ENCODE data around the gene DMBX1. TPM values are rescaled to one million over a fixed set of nuclear protein-coding genes. Genes with fewer than 3 reads are reported as not detected.
A peak's percentile ranks its signal among the peaks of the same experiment; 100 is the strongest.

DMBX1 gene
- polyA plus RNA-seq, 1 of the 3 experiments (the other 2 are of a cell fraction): not detected

GRCh38 chr1:46466477-46467182 lies 23.0 kb upstream of the DMBX1 start:
- CTCF ChIA-PET: interaction anchor here (2.0 kb wide), 1 partner anchor 11 kb away, joined by 17 read pairs; no protein-coding TSS in a partner anchor
- Histone ChIP-seq H3K79me2 (ENCODE audit: insufficient read depth) (no peaks in the 10 kb centered on the region), H3K4me2 (peak overlapping the region; percentile 52), H3K9me2 (no peaks in the 10 kb centered on the region), H2AFZ (ENCODE audit: low read depth) (no peak overlapping the region; the same call in 1 of the 2 replicates), H3F3A (replicated peaks; ENCODE audit: insufficient read depth) (no peaks in the 10 kb centered on the region), H4K20me1 (ENCODE audit: insufficient read depth) (no peaks in the 10 kb centered on the region), H3K36me3 (replicated peaks in 1 of 2; ENCODE audit: control insufficient read depth in 1 of 2, insufficient read depth in 2 of 2, low read length in 1 of 2) (no peaks in the 10 kb centered on the region), H3K27me3 (ENCODE audit: insufficient read depth) (no peaks in the 10 kb centered on the region), H3K27ac (ENCODE audit: low read depth in 2 of 2, low read length in 1 of 2) (no peak overlapping the region), H3K4me3 (ENCODE audit: low read depth in 2 of 2, low read length in 1 of 2) (peak overlapping the region; percentile 43 to 56), H3K4me1 (ENCODE audit: control insufficient read depth in 1 of 2, insufficient read depth in 2 of 2, low read depth in 1 of 2, low read length in 1 of 2) (peaks cover 0 to 14% of the 10 kb centered on the region in 2 experiments; a peak in 1 of 4 replicates), H3K9me3 (no peaks in the 10 kb centered on the region), H3K9ac (no peak overlapping the region)
- 35% methylated on average over 36 of the region's 84 CpGs for WGBS (ENCODE audit: low lambda C conversion rate)
- TF ChIP-seq, protein P1, sequence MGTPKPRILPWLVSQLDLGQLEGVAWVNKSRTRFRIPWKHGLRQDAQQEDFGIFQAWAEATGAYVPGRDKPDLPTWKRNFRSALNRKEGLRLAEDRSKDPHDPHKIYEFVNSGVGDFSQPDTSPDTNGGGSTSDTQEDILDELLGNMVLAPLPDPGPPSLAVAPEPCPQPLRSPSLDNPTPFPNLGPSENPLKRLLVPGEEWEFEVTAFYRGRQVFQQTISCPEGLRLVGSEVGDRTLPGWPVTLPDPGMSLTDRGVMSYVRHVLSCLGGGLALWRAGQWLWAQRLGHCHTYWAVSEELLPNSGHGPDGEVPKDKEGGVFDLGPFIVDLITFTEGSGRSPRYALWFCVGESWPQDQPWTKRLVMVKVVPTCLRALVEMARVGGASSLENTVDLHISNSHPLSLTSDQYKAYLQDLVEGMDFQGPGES (IDR thresholded peaks at IDR 0.05; ENCODE audit: low read depth, low read length): no peak
- no peak for TF ChIP-seq POLR2AphosphoS5 (IDR thresholded peaks at IDR 0.05; ENCODE audit: low read depth, low read length)
- TF ChIP-seq YY1 (IDR thresholded peaks at IDR 0.05; ENCODE audit: low read depth): no peak
- TF ChIP-seq SMC3 (IDR thresholded peaks at IDR 0.05; ENCODE audit: low read depth, low read length): no peak
- TF ChIP-seq MXI1 (IDR thresholded peaks at IDR 0.05; ENCODE audit: low read depth, low read length): no peak
- no peak for TF ChIP-seq USF1 (IDR thresholded peaks at IDR 0.05; ENCODE audit: borderline replicate concordance, low read depth)
- DNase-seq: peak; percentile 81
- POLR2A ChIA-PET: no interaction called here

DNA sequence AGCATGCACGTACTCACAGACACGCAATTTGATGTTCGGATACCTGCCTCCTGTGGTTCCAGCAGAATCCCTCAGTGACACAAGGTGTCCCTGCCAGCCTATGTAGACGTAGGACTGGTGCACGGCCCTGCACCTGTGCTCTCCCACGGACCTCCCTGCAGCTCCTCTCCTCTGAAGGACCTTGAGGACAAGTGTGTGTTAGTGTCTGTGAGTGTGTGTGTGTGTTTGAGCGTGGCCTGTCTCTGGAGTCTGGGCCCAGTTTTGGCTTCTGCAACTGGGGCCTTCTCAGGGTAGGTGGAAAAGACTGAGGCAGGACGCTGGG lies 22.5 kb upstream of the DMBX1 start:
- Histone ChIP-seq H3K36me3 (replicated peaks in 1 of 2; ENCODE audit: control insufficient read depth in 1 of 2, insufficient read depth in 2 of 2, low read length in 1 of 2) (no peaks in the 10 kb centered on the region), H3K9me2 (no peaks in the 10 kb centered on the region), H3K9me3 (no peaks in the 10 kb centered on the region), H2AFZ (ENCODE audit: low read depth) (no peak overlapping the region), H3K27ac (ENCODE audit: low read depth in 2 of 2, low read length in 1 of 2) (no peak overlapping the region), H3K4me2 (0 out of 2 replicates have a peak overlapping the region, but pooled peaks have one; percentile 52), H3K27me3 (ENCODE audit: insufficient read depth) (no peaks in the 10 kb centered on the region), H4K20me1 (ENCODE audit: insufficient read depth) (no peaks in the 10 kb centered on the region), H3K4me3 (ENCODE audit: low read depth in 2 of 2, low read length in 1 of 2) (peak overlapping the region in 1 of 2 experiments; percentile 43; a peak in 1 of 4 replicates), H3K9ac (no peak overlapping the region), H3F3A (replicated peaks; ENCODE audit: insufficient read depth) (no peaks in the 10 kb centered on the region), H3K79me2 (ENCODE audit: insufficient read depth) (no peaks in the 10 kb centered on the region), H3K4me1 (ENCODE audit: control insufficient read depth in 1 of 2, insufficient read depth in 2 of 2, low read depth in 1 of 2, low read length in 1 of 2) (peaks cover 0 to 9% of the 10 kb centered on the region in 2 experiments; a peak in 1 of 4 replicates)
- 97% methylated on average over 8 of the region's 8 CpGs for WGBS (ENCODE audit: low lambda C conversion rate)
- no peak for DNase-seq
- CTCF ChIA-PET: interaction anchor here (2.0 kb wide), 1 partner anchor 10 kb away, joined by 17 read pairs; no protein-coding TSS in a partner anchor
- POLR2A ChIA-PET: no interaction called here
- no peak for TF ChIP-seq REST (IDR thresholded peaks at IDR 0.05; ENCODE audit: low read depth, low read length)
- TF ChIP-seq GATA2 (CRISPR knock-in tag; IDR thresholded peaks at IDR 0.05): no peak
- no peak for TF ChIP-seq NRF1 (IDR thresholded peaks at IDR 0.05; ENCODE audit: low read depth, low read length)
- TF ChIP-seq MEF2A (IDR thresholded peaks at IDR 0.05; ENCODE audit: borderline replicate concordance, low read depth): no peak
- TF ChIP-seq CHD2 (IDR thresholded peaks at IDR 0.05; ENCODE audit: low read length, partially characterized antibody): no peak
- TF ChIP-seq FOXM1 (IDR thresholded peaks at IDR 0.05; ENCODE audit: low read depth): no peak
- TF ChIP-seq EP300 (IDR thresholded peaks at IDR 0.05; ENCODE audit: borderline replicate concordance in 1 of 2, low read depth in 1 of 2, low read length in 1 of 2): no peak
- no peak for TF ChIP-seq FOXJ3 (CRISPR knock-in tag; IDR thresholded peaks at IDR 0.05)
- no peak for TF ChIP-seq EZH2phosphoT487 (IDR thresholded peaks at IDR 0.05; ENCODE audit: borderline replicate concordance, low read depth)
- TF ChIP-seq, protein P2, sequence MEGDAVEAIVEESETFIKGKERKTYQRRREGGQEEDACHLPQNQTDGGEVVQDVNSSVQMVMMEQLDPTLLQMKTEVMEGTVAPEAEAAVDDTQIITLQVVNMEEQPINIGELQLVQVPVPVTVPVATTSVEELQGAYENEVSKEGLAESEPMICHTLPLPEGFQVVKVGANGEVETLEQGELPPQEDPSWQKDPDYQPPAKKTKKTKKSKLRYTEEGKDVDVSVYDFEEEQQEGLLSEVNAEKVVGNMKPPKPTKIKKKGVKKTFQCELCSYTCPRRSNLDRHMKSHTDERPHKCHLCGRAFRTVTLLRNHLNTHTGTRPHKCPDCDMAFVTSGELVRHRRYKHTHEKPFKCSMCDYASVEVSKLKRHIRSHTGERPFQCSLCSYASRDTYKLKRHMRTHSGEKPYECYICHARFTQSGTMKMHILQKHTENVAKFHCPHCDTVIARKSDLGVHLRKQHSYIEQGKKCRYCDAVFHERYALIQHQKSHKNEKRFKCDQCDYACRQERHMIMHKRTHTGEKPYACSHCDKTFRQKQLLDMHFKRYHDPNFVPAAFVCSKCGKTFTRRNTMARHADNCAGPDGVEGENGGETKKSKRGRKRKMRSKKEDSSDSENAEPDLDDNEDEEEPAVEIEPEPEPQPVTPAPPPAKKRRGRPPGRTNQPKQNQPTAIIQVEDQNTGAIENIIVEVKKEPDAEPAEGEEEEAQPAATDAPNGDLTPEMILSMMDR (IDR thresholded peaks at IDR 0.05): no peak
- no peak for TF ChIP-seq PBX3 (IDR thresholded peaks at IDR 0.05)
- TF ChIP-seq NFIC (IDR thresholded peaks at IDR 0.05; ENCODE audit: borderline replicate concordance): no peak
- TF ChIP-seq TEAD4 (IDR thresholded peaks at IDR 0.05; ENCODE audit: borderline replicate concordance, insufficient read depth): no peak
